Astrocyte of the cerebellum (primary cell): ENCODE results near the gene VSIG8.

ENCODE experiments used
- DNase-seq: peaks from one replicate; pipeline ENCODE4 v3.0.0-alpha.2; 2011; ENCODE audit warnings: low read depth
- H3K4me3 ChIP-seq: 2 replicates; pipeline ENCODE4 v1.5.1; 2011; ENCODE audit warnings: mild to moderate bottlenecking, low read depth, low read length, moderate library complexity
- CTCF ChIP-seq: IDR thresholded peaks from 2 replicates; pipeline ENCODE4 v1.5.1; 2012; ENCODE audit warnings: low read length, low read depth, moderate library complexity, mild to moderate bottlenecking; ENCODE audit errors: missing control alignments
- in situ Hi-C: cut with HindIII; loops from 2 replicates; pipeline ENCODE4 v1.10.0; 2017; ENCODE audit warnings: low sequenced_read_pairs

Gene VSIG8

GRCh38 chr1:159884296-159884695 lies 21.8 kb upstream of the VSIG8 start:
- in situ Hi-C loops, result no loop called here
- DNase-seq, result no peak
- TF ChIP-seq CTCF, result no peak
- H3K4me3 ChIP-seq, result no peak overlapping the region

DNA sequence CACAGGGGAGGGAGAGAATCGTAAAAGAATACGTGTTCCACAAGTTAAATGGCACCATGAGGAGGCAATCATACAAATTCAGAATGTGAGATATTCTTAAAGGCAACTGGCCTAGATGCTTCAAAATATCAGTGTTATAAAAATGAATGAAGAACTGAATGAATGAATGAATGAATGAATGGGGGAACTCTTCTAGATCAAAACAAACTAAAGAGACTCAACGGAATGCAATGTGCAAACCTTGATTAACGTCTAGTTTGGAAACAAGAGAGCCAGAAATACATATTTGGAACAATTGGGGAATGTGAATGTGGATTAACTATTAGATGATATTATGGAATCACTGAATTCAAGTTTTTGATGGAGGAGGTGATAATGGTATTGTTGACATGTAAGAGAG lies 20.7 kb upstream of the VSIG8 start:
- in situ Hi-C loops, result no loop called here
- no peak for DNase-seq
- H3K4me3 ChIP-seq, result no peak overlapping the region
- no peak for TF ChIP-seq CTCF

DNA sequence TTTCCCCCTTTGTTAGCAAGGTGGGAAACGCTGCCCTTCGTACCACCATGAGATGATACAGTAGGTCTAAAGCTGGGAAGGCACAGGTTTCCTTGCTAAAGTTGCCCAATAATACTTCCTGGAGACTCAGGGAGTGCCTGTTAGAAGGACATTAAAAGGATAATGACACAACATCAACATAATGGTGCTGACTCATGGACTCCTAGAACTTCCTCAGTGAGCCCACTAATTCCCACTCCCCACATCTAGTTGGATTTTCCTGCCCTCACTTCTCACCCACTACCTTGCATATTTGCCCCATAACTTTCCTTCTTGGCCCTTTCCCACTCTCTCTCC lies 20.0 kb upstream of the VSIG8 start:
- in situ Hi-C loops, result no loop called here
- H3K4me3 ChIP-seq, result no peak overlapping the region
- no peak for TF ChIP-seq CTCF
- no peak for DNase-seq

- H3K4me3 ChIP-seq, result no peak overlapping the region
- in situ Hi-C loops, result no loop called here
- no peak for TF ChIP-seq CTCF
- peak; percentile 95 for DNase-seq
These were observed 19.4 kb upstream of the VSIG8 start for GRCh38 chr1:159881622-159882526.

DNA sequence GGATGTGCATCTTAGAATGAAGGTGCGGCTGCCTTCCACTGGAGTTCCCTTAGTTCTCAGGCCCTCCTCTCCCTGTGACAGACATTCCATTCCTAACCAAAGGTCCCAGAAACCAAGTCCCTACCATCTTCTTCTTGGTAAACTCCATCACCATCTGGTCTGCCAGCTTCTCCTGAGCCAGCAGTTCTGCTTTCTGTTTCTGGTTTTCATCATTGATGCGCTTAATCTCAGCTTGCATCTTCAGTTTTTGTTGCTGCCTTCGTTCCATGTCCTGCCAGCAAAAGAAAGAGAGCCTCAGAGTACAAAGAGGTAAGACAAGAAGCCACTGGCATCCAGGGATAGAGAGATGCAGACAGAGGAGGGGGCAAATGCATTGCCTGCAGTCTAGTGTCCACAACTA lies 18.0 kb upstream of the VSIG8 start:
- in situ Hi-C loops, result no loop called here
- TF ChIP-seq CTCF, result no peak

DNA sequence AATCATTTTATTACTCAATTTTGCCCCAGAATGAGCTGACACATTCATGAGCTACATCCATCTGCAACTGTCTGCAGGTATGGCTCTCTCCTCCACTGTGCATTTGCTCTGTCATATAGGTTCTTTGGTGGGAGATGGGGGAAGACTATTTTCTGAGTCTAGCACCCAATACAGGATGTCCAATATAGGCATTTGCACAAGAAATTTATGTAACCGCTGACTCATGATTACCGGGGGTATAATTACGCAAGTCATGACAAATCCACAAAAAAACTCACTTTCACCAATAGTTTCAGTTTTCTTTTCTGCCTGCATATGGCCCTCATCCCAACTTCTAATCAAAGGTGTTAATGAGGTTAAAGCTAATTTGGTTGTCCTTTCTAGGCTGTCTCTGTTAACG lies 17.5 kb upstream of the VSIG8 start:
- TF ChIP-seq CTCF, result no peak
- no peak overlapping the region for H3K4me3 ChIP-seq
- no peak for DNase-seq
- in situ Hi-C loops, result no loop called here

More for the DNA sequence above, 18.0 kb upstream of the VSIG8 start:
- no peak for DNase-seq
- H3K4me3 ChIP-seq, result no peak overlapping the region
